Ishikawa (cell line): ENCODE results near the gene ELFN1.

Source experiments
- CEBPB ChIP-seq: IDR thresholded peaks from 2 replicates; pipeline ENCODE4 v1.6.1; 2012
- CREB1 ChIP-seq: IDR thresholded peaks from 2 replicates; pipeline ENCODE4 v1.6.1; 2012; ENCODE audit warnings: low read depth
- EGR1 ChIP-seq: IDR thresholded peaks from 2 replicates; pipeline ENCODE4 v1.6.1; 2012
- EP300 ChIP-seq: IDR thresholded peaks from 2 replicates; pipeline ENCODE4 v1.6.1; 2012; ENCODE audit warnings: borderline replicate concordance
- FOXM1 ChIP-seq: IDR thresholded peaks from 2 replicates; pipeline ENCODE4 v1.6.1; 2012; ENCODE audit warnings: low read depth, borderline replicate concordance
- NFIC ChIP-seq: IDR thresholded peaks from 2 replicates; pipeline ENCODE4 v1.6.1; 2012
- RAD21 ChIP-seq: IDR thresholded peaks from 2 replicates; pipeline ENCODE4 v1.6.1; 2012; ENCODE audit warnings: low read depth
- TAF1 ChIP-seq: IDR thresholded peaks from 2 replicates; pipeline ENCODE4 v1.6.1; 2012; ENCODE audit warnings: low read depth, mild to moderate bottlenecking
- TCF12 ChIP-seq: IDR thresholded peaks from 2 replicates; pipeline ENCODE4 v1.6.1; 2012; ENCODE audit warnings: low read depth
- YY1 ChIP-seq: IDR thresholded peaks from 2 replicates; pipeline ENCODE4 v1.6.1; 2012; ENCODE audit warnings: low read depth
- ZBTB7A ChIP-seq: IDR thresholded peaks from 2 replicates; pipeline ENCODE4 v1.6.1; 2012; ENCODE audit warnings: low read depth
- TF ChIP-seq, protein P1 (sequence below): IDR thresholded peaks from 2 replicates; pipeline ENCODE4 v1.6.1; 2012; ENCODE audit warnings: low read depth, mild to moderate bottlenecking
- TF ChIP-seq, protein P2 (sequence below): IDR thresholded peaks from 2 replicates; pipeline ENCODE4 v1.6.1; 2012

DNA sequence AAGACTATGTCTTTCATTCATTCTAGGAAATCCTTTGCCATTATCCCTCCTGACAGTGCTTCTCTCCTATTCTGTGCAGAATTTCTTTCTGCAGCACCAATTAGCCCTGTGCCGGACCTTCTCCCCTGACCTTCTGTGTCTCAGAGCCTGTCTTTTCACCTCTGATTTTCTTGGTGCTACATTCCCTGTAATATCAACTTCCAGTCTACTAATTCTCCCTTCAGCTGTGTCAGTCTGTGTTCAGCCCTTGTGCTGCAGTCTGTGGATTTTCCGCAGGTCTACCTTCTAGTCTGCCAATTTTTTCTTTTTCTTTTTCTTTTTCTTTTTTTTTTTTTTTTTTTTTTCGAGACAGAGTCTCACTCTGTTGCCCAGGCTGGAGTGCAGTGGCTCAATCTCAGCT is 115.8 kb downstream of the ELFN1 start:
- TF ChIP-seq, protein P1, sequence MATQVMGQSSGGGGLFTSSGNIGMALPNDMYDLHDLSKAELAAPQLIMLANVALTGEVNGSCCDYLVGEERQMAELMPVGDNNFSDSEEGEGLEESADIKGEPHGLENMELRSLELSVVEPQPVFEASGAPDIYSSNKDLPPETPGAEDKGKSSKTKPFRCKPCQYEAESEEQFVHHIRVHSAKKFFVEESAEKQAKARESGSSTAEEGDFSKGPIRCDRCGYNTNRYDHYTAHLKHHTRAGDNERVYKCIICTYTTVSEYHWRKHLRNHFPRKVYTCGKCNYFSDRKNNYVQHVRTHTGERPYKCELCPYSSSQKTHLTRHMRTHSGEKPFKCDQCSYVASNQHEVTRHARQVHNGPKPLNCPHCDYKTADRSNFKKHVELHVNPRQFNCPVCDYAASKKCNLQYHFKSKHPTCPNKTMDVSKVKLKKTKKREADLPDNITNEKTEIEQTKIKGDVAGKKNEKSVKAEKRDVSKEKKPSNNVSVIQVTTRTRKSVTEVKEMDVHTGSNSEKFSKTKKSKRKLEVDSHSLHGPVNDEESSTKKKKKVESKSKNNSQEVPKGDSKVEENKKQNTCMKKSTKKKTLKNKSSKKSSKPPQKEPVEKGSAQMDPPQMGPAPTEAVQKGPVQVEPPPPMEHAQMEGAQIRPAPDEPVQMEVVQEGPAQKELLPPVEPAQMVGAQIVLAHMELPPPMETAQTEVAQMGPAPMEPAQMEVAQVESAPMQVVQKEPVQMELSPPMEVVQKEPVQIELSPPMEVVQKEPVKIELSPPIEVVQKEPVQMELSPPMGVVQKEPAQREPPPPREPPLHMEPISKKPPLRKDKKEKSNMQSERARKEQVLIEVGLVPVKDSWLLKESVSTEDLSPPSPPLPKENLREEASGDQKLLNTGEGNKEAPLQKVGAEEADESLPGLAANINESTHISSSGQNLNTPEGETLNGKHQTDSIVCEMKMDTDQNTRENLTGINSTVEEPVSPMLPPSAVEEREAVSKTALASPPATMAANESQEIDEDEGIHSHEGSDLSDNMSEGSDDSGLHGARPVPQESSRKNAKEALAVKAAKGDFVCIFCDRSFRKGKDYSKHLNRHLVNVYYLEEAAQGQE: no peak
- TF ChIP-seq EP300 (no peak), TCF12 (no peak), NFIC (no peak), ZBTB7A (no peak), CEBPB (no peak), EGR1 (no peak), CREB1 (no peak), TAF1 (no peak), RAD21 (no peak), FOXM1 (no peak), YY1 (no peak)
- TF ChIP-seq, protein P2, sequence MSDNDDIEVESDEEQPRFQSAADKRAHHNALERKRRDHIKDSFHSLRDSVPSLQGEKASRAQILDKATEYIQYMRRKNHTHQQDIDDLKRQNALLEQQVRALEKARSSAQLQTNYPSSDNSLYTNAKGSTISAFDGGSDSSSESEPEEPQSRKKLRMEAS: no peak
